HG03135 (cell line): ENCODE measurements around the gene ARAP3.

Experiments used
- ATAC-seq: cut with Tn5 transposase; IDR thresholded peaks from one replicate; pipeline ENCODE4 v1.9.1; 2021; ENCODE audit warnings: mild to moderate bottlenecking, moderate library complexity; ENCODE audit not compliant: unreplicated experiment

Gene ARAP3

GRCh38 chr5:141647242-141647641, 34.8 kb downstream of the ARAP3 start:
- no peak for ATAC-seq

DNA sequence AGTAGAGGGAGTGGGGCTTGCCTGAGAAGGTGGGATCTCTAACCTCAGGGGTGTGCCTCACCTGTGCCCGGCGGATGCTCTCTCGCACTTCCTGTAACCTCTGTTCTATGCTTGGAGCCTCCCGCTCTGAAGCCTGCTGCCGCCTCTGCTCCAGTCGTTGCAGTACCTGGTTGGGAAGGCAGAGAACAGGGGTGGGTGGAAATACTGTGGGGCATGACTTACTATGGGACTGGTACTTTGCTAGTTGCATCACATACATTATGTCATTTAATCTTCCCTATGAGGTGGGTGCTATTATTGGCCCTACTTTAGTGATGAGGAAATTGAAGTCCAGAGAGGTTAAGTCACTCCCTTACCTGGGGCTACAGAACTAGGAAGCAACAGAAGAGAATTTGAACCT, 36.0 kb downstream of the ARAP3 start:
- no peak for ATAC-seq

DNA sequence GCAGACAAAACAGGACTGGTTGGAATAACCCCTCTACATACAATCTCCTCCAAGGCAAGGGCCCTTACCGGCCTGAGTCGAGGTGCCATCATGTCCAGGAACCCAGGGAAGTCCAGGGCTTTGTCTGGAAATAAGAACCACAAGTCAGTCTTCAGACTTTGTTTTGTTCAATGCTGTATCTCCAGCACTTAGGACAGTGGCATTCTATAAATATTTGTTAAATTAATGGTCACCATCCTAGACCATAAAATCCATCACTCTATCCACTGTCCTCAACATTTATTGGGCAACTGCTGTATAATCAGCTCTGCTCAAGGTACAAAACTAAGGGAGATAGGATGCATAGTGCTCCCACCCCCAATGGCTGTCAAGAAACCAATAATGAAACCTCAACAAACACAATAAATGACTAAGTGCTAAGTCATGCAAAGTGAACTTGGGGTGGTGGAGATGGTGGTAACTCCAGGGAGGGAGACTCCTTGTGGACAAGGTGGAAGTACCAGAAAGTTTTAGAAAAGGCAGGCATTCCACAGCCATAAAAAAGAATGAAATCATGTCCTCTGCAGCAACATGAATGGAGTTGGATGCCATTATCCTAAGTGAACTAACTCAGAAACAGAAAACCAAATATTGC, 40.3 kb downstream of the ARAP3 start:
- ATAC-seq = no peak

DNA sequence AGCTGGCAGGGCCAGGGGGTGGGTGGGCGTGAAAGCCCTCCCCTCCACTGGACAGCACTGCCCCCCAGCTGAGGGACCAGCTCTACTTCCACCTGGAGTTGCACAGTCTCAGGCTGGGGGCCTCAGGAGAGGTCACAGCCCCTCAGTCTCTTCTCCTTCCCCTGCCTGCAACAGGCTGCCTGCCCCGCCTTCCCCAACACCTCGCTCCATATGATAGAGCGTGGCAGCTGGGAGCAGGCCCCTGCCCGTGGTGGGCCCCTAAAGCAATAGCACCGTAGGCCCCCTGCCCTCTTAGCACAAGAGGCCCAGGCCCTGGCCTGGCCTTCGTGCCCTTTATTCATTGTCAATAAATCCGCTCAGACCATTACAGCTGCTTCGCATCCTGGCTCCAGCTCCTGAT, 41.3 kb downstream of the ARAP3 start:
- ATAC-seq = no peak

DNA sequence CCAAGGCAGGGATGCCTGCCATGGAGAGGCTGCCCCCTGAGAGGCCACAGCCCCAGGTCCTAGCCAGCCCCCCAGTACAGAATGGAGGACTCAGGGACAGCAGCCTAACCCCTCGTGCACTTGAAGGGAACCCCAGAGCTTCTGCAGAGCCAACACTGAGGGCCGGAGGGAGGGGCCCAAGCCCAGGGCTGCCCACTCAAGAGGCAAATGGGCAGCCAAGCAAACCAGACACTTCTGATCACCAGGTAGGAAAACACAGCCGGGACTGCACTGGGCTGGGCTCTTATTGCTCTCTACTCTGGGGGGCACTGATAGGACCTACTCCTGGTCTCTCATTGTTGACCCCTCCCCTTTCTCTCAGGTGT, 42.0 kb downstream of the ARAP3 start:
- ATAC-seq = no peak

DNA sequence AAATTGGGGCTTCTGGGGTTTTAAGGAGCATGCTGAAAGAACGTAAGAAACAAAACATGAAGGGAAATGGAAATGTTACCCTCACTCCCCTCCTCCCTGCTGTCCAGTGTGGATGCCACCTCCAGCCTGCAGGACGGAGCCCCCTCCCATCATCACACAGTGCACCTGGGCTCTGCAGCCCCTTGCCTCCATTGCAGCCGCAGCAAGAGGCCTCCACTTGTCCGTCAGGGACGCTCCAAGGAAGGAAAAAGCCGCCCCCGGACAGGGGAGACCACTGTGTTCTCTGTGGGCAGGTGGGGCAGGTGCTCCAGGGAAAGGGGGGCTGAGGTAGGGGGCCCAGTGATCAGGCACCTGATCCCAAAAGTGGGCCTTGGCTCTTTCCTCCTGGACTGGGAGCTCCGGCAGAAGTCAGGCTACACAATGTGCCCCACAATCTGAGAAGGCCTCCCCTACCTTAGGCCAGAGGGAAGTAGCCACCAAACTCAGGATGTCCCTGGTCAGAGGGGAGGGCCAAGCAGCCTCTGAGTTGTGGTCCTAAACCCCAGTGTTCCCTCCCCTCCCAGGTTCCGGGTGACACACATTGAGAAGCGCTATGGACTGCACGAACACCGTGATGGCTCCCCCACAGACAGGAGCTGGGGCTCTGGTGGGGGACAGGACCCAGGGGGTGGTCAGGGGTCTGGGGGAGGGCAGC, 42.5 kb downstream of the ARAP3 start:
- no peak for ATAC-seq

- no peak for ATAC-seq
Observed at GRCh38 chr5:141638771-141639170, 43.3 kb downstream of the ARAP3 start.

- ATAC-seq = peak; percentile 26
Observed at GRCh38 chr5:141637767-141638419, 44.1 kb downstream of the ARAP3 start.

GRCh38 chr5:141637123-141637766, 44.8 kb downstream of the ARAP3 start:
- peak; percentile 36 for ATAC-seq

DNA sequence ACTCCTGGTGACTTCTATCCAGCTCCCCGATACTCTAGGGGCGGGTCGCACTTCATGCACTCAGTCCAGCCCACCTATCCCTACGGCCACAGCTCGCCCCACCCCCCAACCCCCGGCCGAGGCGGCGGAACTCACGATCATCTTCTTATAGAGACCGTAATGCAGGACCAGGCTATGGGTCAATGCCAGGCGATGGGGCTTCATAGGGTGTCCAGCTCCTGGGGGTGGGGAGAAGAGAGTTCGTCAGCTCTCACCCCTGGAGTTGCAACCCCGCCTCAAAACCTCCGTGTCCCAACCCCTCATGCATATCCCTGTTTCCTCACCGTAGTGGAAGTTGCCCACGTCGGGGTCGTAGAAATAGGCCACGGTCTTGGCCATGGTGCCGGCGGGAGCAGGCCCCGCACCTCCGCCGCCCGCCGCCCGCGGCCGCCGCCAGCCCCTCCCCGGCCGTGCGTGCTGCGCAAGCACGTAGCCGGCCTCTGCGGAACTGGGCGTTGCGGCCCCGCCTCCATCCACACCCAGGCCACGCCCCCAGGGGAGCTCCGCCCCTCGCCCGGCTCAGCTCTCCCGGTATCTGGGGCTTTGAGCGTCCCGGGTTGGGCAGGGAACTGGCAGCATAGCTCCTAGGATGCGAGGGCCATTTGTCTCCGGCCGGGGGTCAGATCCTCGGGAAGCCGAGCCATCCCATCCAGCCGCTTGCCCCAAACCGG, 45.5 kb downstream of the ARAP3 start, which contains the start of the genes HDAC3 and RELL2:
Gene HDAC3, minus strand, starts transcription at position 437 of the 710 bp plus-strand sequence. Its CDS starts 59 bp downstream, at position 378.
Gene RELL2, plus strand, starts transcription at position 585 of the 710 bp plus-strand sequence. CDS start 1,229 bp downstream, outside the sequence.
- ATAC-seq = peak; percentile 80

DNA sequence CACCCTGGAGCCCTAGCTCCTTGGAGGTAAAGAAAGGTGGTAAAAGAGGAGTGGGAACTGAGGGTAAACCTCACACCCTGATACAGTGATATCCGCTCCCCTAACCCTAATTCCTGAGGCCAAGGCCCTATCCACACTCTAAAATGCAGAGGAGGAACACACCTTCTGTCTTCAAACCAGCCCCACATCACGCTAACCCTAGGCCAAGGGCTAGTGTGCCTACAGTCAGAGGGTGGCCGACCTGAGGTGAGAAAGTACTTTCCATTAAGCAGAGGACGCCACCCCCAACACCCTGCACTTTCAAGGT, 46.0 kb downstream of the ARAP3 start:
- ATAC-seq = no peak

GRCh38 chr5:141635646-141636045, 46.4 kb downstream of the ARAP3 start:
- ATAC-seq = no peak

DNA sequence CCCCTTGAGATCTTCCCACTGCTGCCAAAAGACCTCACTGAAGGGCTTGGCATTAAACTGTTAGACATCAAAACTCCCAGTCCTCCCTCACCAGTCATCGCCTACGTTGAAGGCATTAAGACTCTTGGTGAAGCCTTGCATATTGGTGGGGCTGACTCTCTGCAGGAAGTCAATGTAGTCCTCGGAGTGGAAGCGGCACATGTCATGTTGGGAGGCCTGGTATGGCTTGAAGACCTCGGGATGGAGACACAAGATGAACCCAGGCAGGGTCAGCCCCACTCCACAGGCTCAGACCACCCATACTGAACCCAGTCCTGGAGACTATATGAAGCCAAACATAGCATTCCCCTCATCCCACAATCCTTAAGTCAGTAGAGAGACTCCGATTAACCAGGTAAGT, 47.3 kb downstream of the ARAP3 start:
- no peak for ATAC-seq

DNA sequence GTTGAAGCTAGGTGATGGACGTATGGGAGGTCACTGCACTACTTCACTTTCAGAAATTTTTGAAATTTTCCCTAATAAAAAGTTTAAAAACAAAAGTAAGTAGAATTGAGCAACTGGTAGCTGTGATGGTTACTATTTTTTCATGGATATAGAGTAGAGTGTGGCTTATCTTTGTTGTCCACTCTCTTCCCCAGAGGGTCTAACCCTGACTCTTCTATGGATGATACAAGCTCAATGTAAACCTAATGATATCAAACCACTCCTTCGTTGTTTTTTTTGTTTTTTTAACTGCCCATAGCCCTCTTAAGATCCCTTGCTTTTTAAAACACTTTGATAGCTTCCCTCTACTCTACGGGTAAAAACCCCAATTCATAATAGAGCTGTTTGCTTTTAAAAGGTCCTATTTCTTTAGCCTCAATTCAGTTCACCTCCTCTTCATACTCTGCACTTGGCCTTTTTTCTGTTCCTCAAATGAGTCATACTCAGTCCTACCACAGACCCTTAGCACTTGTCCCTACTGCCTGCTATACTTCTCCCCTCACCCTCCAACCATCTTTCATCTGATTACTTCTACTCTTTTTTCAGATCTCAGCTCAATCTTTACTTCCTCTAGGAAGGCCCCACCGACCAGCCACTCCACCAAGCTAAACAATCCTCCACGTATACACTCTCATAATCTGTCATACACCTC, 48.0 kb downstream of the ARAP3 start:
- peak; percentile 51 for ATAC-seq

DNA sequence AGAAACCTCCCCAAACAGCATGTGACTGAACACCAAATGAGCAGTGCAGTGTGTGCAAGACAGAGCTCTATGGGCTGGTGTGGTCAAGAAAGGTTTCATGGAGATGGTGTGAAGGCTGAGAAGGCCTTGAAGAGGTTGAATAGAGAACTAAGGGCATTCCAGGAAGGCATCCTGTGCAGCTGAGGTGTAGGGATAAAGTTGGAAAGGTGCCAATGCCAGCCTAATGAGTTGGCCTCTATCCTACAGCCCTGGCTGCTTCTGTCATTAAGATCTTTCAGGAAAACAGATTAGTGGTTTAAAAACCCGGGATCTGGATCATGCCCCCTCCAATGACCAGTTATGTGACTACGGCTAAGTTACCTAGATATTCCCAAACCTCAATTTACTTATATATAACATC, 49.4 kb downstream of the ARAP3 start:
- ATAC-seq = no peak

DNA sequence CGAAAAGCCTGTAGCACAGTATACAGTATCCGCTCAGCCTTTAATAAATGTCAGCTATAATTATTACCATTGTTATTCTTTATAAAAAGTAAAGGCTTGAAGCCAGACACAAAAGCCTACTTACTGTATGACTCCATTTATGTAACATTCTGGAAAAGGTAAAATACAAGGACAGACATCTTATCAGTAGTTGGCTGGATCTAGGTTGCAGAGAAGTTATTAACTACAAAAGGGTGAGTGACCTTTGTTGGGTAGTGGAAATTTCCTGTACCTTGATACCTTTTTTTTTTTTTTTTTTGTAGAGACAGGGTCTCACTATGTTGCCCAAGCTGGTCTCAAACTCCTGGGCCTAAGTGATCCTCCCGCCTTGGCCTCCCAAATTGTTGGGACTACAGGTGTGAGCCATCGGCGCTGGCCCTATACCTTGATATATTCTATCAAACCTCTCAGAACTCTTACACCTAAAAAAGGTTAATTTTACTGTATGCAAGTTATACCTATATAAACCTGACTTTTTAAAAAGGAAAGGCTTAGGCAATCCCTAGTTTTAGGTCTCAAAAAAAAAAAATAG, 51.4 kb downstream of the ARAP3 start:
- ATAC-seq = no peak

DNA sequence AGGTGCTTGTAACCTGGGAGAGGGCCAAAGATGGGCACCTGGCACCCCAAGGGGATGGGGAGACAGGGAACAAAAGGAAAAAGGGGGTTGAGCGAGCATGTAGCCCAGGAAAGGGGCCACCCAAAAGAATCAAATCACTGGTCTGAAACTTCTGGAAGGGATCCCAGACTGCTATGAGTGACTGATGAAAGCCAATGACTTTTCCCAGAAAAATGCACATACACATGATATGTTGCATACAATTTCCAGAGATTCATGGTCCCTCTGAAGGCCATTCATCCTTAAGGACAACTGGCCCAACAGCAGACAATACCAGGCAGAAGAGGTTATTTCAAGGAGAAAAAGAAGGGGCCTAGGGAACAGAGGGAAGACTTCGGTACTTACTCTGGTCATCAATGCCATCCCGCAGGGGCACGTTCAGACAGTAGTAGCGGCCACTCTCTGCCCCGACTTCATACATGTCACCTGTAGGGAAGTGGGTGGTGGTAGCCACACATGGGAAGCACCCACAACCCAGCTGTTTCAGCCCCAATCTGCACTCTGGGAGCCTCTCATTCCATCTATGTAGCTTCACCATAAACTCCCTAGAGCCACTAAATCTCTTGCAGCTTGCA, 53.7 kb downstream of the ARAP3 start:
- ATAC-seq = no peak

- no peak for ATAC-seq
Observed at GRCh38 chr5:141623611-141624010, 58.4 kb downstream of the ARAP3 start.

DNA sequence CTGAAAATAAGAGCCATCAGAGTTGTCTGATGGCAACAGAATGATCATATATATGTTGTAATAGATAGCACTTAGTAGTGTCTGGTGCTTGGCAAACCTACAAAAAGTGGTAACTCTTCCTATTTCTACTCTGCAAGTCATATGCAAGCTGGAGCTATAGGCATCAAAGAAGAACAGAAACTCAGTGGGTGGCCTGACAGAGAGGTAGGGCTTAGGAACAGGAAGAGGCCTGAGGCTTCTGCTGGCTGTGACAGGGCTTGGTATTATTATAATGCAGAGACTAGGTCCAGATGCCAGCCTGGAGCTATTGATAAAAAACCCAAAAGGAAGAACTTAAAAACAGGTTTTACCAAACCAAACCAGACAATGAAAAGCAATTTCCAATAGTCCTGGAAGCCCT, 58.8 kb downstream of the ARAP3 start:
- peak; percentile 40 for ATAC-seq
